ENCODE results near the gene PRLHR.

DNA sequence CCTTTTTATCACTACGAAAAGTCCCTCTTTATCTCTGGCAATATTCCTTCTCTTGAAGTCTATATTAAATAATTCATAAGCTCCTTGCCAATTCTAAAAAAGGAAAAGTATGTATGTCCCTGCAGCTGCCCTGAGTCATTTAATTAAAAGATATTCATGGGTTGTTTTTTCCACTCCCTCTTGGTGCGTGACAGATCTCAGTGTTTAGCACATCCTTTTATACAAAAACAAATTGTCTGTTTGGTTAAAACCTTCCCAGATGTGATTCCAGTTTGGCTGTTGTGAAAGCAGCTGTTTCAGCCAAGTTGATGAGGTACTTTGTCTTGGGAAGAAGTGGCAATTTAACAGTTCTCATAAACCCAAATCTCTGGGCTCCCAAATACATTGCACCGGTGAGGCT is 33.8 kb upstream of the PRLHR start:
- TF ChIP-seq, protein P1, sequence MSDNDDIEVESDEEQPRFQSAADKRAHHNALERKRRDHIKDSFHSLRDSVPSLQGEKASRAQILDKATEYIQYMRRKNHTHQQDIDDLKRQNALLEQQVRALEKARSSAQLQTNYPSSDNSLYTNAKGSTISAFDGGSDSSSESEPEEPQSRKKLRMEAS (IDR thresholded peaks at IDR 0.05), result no peak
- no peak for TF ChIP-seq RAD21 (IDR thresholded peaks at IDR 0.05; ENCODE audit: low read depth)
- TF ChIP-seq FOXM1 (IDR thresholded peaks at IDR 0.05; ENCODE audit: borderline replicate concordance, low read depth), result no peak
- no peak for TF ChIP-seq EP300 (IDR thresholded peaks at IDR 0.05; ENCODE audit: borderline replicate concordance)
- TF ChIP-seq ZBTB7A (IDR thresholded peaks at IDR 0.05; ENCODE audit: low read depth), result no peak
- no peak for TF ChIP-seq TEAD4 (IDR thresholded peaks at IDR 0.05)
- no peak for TF ChIP-seq YY1 (IDR thresholded peaks at IDR 0.05; ENCODE audit: low read depth)
- TF ChIP-seq EGR1 (IDR thresholded peaks at IDR 0.05), result no peak

Measured in Ishikawa (cell line).